ENCODE results near the gene PLEK2.
"Not testable (repeated sequence)": the region's sequence is repeated elsewhere in the genome, so short reads cannot be mapped to it uniquely, and the experiment has no call there.

The PLEK2 gene

DNA sequence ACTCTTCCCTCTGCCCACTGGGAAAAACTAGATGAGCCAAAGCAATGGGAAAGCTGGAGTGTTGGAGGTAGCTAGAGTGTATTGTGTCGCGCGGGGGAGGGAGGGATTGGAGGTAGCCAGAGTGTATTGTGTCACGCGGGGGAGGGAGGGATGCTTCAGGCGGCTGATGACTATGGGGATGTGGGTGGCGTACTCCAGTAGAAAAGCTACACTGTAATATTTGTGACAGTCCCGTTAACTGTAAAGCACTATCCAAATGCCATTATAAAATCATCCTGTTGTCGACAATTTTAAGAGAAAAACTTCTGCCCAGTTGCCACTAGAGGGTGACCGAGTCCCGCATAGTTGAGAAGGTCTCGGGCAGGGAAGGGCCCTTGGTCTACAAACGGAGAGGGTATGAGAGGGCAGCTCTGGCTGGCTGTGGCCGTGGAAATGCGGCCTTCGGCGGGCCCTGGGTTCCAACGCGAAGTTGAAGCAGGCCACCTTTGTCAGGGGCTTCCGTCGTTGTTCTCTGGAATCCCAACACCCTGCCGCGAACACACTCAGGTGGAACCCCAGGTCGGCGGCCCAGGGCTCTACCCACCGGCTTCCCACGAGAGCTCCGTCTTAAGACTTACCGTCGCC is 15.1 kb upstream of the PLEK2 start:
- DNase-seq = no peak

DNA sequence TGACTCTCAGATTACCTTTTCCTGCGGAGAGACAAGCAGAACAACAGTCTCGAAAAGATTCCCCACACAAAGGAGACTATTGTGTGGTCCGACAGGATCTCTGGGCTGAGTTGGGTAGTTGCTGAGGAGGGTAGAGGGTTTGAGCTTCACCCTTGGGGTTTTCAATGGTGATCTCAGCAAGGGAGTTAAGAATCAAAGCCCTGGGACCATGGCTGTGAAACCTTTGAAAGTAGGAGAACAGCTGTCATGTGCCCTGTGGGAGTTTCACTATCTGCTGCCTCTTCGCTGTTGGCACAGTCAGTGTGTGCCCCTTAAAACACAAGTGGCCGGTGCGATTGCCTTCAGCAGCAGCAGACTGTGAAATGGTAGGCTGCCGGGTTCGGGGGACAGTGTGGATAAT is 14.2 kb upstream of the PLEK2 start:
- no peak for DNase-seq

DNA sequence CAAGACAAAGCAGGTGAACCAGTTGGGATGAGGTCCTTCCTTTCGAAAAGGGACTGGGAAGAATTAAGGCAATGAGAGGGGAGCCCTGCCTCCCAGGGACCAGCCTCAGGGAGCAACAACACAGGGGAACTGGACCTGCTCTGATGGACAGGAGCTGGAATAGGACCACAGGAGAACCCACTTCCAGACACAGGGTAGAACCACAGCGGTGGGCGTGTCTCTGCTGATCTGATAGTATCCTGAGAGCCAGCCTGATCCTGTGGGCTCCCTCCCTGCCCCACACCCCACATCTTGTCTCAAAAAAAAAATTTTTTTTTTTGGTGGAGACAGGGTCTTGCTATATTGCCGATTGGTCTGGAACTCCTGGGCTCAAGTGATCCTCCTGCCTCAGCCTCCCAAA is 13.6 kb upstream of the PLEK2 start:
- no peak for DNase-seq

DNA sequence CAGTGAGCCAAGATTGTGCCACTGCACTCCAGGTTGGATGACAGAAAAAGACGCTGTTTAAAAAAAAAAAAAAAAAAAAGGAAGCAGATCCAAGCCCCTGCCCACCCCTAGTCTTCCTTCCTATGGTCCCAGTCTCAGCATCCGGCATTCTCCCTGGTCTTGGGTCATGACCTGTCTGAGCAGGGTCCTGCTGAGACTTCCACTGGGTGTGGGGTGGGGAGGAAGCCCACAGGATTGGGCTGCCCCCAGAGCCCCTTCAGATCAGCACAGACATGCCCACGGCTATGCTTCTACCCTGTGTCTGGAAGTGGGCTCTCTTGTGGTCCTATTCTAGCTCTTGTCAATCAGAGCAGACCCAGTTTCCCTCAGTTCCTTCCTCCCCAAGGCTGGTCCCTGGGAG is 12.6 kb upstream of the PLEK2 start:
- DNase-seq = no peak

DNA sequence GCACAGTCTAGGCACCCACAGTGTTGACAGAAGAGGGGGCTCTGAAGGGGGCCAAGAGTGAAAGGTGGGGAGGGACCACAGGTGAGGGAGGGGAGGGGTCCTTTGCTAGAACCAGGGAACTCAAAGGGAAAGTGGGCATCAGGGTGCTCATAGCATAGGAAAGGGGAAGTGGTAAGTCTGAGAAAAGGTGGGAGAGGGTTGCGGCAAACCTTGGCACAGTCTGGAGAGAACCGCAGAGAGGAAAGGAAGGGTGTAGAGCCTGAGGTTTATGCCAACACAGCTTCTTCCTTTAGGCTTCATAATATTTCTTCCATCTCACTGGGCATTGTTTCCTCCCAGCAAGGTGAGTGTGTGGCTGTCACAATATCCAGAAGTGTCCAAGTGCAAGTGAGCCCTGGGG is 11.5 kb upstream of the PLEK2 start:
- no peak for DNase-seq

DNA sequence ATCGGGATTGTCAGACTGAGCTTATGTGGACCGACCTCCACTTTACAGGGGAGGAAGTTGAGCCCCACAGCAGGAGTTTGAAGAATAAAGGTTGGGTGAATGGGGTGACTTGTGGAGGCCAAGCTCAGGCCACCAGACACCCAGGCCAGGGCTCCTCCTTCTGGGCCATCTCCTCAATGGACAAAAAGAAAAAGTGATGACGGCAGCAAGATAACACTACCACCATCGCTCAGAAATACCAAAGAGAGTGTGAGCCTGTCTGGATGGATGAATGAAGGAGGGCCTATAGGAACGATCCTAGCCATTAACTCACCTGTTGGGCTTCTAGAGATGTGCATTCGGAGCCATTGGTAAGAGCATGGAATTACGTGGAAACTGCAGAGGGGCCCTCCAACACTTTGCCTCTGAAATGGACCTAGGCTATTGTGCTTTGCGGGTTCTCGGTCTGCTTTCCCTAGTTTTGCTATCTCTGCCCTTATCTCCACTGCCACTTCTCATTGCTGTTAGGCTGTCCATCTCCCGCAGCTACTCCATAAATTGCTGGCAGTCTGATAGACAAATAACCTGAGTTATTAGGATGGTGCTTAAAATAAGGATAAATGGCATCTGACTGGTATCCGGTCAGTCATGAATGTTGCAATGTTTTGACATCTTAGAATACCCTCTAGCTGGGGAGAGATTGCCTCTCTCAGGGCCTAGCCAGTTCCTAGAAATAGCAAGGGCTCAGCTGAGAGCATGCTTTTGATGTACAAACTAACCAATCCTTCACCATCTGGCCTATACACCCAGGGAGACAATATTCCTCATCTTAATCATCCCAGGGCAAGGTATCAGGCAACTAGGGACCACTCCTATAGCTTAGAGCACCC is 9.6 kb upstream of the PLEK2 start:
- DNase-seq = no peak

DNA sequence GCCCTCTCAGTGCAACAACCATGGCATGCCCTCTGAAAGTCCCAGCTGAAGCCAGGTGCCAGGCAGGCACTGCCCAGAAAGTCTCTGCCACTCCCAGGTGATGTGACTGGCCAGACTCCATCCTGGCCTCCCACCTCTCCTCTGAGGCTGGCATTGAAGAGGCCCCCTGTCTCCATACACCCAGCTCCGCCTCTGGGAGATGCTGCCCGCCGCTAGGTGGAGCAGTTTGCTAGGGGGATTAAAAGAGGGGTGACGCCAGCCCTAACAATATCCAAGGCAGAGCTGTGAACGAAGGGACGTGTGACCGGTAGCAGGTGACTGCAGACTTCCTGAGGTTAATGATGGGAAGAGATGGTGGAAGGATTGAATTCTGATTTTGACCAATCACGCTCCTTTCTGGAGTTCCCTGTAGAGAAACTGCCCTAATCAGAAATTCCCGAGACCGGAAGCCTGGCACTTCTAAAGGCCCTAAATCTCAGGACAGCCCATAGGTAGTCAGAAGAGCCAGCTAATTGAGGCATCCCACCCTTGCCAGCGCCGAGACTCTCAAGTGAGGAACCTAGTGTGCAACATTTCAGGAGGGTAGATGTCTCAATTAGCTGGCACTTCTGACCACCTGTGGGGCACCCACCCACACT is 8.3 kb upstream of the PLEK2 start:
- no peak for DNase-seq

DNA sequence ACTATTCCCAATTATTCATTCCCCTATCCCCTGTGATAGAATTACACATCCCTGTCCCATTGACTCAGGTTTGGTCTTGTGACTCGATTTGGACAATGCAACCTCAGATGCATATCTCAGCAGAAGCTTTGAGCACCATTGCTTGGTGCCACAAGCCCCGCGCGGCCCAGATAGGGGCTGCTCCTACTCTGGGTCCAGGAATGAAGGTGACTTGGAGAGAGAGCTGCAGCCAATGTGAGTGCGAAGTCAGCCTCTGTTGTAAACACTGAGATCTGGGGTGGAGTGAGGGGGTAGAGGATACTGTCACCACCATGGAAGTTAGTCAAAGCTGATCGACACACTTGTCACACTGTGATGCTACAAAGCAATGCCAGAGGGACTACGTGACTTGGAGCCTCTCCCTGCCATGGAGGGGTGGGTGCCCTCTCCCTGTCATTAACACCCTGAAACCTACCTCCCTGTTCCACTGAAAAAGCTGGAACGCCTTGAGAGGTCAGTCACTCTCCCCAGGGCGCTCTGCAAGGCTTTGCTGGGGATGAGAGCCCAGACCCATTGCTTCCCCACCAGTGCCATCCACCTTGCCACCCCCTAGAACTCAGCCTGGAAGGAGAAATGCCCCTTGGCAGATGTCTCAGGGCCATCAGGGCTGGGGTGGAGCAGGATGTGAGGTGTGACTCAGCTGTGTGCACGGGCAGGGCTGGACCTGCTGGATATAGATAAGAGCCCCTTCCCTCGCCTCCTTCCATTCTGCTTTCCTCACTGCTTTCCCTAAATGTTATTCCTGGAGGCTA is 6.6 kb upstream of the PLEK2 start:
- no peak for DNase-seq

DNA sequence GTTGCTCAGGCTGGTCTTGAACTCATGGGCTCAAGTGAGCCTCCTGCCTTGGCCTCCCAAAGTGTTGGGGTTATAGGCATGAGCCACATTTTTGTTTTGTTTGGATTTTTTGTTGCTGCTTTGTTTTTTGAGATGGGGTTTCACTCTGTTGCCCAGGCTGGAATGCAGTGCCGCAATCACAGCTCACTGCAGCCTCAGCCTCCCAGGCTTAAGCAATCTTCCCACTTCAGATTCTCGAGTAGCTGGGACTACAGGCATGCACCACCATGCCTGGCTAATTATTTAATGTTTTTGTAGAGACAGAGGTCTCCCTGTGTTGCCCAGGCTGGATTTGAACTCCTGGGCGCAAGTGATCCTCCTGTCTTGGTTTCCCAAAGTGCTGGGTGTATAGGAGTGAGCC is 5.7 kb upstream of the PLEK2 start:
- no peak for DNase-seq

DNA sequence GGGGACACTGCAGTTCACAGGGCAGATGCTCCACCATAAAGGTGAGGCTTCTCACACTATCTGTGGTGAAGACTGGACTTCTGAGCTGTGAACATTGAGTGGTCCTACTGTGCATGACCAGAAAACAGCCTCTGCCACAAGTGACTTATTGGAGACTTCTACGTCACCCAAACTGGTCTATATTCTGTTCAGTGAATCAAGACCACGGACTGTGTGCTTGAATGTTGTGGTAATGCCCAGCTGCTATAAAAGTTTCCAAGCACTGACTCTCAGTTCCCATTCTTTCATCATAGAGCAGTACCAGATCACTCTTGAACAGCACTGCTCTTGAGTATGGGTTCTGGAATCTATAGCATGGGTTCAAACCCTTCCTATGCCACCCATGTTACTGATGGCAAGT is 4.8 kb upstream of the PLEK2 start:
- no peak for DNase-seq

DNA sequence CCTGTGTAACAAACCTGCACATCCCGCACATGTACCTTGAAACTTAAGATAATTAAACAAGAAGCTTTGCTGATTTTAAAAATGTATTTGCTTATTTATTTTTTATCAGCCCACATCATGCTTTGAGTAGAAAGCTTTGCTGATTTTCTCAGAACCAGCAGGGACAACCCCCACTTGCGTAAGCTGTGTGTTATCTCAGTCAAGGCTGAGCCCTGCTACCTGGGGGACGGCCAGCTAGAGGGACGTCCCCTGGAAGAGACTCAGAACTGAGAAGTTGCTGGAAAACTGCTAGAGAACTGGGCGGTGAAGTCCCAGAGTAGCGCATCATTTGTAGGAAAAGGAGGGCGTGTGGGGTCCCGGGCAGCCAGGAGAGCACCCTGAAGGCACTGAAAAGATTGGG is 4.1 kb upstream of the PLEK2 start:
- no peak for DNase-seq

DNA sequence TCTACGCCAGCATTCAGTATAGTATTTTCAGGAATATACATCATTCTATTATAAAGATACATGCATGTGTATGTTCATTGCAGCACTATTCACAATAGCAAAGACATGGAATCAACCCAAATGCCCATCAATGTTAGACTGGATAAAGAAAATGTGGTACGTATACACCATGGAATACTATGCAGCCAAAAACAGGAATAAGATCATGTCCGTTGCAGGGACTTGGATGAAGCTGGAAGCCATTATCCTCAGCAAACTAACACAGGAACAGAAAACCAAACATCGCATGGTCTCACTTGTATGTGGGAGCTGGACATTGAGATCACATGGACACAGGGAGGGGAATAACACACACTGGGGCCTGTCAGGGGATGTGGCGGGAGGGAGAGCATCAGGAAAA is 3.6 kb upstream of the PLEK2 start:
- not testable (repeated sequence) for DNase-seq

DNA sequence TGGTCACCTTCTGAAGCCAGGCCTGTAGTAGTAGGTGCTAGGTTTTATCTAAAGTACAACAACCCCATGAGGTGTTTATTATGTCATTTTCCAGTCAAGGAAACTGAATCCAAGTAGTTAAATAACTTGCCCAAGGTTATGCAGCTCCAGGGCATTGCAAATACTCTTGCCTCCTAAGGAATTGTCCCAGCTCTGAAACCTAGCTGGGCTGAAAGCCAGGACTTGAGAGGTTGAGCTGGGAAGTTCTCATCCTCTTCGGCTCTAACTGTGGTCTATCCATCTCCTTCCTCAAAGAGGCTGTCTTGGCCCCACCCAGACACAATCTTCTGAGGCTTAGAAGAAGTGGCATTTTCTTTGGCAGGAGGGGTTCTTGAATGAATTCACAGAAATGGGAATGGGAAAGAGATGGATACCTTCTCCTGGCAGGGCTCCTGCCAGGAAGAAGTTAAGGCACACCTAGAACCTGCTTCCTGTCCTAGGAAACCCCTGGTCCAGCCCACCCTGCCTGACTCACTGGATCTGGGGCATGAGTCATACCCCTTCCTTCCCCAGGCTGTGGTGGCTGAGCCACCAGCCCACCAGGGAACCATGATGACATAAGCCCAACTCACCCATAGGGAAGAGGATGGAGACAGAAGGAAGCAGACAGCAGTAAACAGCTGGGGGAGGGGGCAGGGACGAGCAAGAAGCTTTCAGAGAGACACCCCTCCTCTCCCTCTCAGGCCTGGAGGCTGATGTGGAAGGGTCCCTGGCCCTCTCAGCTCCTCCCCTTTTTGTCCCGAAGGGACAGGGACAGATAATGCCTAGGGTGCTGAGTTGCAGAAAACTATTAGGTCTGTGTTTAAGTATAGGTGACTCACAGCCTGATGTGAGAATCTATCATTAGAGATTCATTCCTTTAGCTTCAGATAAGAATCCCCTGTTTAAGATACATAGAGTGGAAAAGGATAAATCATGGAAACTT is 2.1 kb upstream of the PLEK2 start:
- no peak for DNase-seq

DNA sequence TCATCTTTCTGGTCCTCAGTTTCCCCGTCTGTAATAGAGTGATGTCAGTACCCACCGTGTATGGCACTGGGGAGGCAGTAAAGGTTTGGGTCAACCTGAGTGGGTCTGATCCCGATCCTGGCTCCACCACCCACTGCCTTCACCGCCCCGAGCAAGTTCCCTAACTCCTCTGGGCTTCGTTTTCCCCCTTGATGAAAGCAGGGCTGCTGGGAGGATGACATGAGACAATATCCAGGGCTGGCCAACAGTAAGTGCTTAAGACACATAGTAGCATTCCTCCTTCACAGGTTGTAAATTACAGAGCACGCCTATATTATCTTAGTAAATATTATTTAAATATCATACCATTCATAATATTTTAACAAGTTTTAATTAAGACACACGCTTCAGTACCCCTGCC is 595 bp downstream of the PLEK2 start:
- DNase-seq = no peak

DNA sequence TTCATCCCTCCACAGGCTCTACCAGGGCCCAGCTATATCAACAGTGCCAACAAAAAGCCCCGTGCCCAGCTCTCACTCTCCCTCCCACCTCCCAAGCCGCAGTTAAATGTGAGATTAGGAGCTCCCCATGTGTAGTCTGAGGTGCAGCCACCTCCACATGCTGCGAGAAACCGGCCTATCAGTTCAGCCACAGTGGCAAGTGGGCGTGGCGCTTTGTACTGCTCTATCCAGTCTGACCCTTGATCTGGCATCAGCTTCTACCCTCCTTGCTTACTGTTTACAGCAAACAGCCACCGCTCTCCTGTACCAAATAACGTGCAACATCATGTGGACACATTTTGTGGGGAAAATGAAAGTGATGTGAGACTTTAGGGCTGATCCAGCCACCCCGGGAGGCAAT is 1.7 kb downstream of the PLEK2 start:
- no peak for DNase-seq

DNA sequence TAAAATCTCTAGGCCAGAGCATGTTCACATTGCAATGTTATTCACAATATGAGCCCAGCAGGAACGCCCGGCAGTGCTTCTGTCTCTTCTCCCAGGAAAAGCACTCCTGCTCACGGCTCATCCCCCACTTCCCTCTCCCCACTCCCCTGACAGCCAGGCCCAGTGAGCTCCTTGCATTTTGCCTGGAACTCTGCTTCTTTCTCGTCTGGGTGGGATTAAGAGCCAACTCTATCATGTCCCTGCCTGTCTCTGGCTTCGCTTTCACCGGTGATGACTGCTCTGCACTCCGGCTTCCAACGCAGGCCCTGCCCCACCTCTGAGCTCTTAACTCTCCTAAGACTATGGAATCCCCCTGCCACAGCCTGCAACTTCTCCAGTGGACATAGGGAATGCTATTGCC is 2.5 kb downstream of the PLEK2 start:
- no peak for DNase-seq

DNA sequence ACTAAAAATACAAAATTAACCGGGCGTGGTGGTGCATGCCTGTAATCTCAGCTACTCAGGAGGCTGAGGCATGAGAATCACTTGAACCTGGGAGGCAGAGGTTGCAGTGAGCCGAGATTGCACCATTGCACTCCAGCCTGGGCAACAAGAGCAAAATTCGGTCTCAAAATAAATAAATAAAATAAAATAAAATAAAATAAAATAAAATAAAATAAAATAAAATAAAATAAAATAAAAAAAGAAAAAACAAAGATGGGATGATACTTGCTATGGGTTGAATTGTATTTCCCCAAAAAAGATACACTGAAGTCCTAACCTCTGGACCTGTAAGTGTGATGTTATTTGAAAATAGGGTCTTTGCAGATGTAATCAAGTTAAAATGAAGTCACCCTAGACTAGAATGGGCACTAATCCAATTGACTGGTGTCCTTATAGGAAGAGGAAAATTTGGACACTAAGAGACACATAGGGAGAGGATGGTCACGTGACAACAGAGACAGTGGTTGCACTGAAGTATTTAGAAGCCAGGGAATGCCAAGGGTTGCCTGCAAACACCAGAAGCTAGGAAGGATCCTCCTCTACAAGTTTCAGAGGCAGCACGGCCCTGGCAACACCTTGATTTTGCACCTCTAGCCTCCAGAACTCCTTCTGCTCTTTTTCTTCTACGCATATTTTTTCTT is 3.7 kb downstream of the PLEK2 start:
- not testable (repeated sequence) for DNase-seq

DNA sequence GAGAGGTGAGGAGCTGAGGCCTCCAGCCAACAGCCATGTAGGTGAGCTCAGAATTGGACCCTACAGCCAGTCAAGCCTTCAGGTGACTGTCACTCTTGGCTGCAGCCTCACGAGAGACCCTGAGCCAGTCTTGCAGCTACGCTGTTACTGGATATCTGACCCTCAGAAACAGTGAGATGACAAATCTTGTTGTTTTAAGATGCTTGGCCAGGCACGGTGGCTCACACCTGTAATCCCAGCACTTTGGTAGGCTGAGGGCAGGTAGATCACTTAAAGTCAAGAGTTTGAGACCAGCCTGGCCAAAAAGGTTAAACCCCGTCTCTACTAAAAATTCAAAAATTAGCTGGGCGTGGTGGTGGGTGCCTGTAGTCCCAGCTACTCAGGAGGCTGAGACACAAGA is 6.2 kb downstream of the PLEK2 start:
- DNase-seq = no peak

DNA sequence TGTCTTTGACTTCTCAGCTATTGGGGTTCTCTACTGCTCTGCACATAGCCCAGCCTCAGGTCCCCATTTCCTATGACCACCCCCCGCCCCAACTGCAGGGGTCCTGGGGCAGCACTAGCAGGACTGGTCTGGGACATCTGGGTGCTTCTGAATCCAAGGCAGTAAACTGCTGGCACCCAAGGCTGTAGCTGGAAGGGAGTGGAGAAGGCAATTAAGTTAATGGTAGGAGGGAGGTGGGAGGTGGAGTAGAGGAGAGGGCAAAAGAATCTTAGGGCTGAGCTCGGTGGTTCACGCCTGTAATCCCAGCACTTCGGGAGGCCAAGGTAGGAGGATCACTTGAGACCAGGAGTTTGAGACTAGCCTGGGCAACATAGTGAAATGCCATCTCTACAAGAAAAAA is 11.5 kb downstream of the PLEK2 start:
- no peak for DNase-seq

DNA sequence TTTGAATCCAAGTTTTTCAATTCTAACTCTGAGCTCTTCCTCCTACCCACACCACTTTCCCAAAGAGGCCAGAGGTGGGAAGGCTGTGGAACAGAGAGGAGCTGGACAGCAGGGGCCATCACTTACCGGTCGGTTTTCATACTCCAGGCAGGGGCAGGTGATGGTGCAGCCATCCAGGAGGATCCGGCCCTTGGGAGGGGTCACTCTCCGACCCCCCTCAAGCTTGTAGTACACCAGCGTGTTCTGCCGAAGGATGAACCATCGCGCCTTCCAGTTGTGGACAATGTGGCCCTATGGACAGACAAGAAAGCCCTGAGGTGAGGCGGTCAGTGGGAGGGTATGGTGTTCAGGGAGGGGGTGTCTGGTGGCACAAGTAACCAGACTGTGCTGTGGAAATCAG is 14.4 kb downstream of the PLEK2 start:
- DNase-seq = no peak

DNA sequence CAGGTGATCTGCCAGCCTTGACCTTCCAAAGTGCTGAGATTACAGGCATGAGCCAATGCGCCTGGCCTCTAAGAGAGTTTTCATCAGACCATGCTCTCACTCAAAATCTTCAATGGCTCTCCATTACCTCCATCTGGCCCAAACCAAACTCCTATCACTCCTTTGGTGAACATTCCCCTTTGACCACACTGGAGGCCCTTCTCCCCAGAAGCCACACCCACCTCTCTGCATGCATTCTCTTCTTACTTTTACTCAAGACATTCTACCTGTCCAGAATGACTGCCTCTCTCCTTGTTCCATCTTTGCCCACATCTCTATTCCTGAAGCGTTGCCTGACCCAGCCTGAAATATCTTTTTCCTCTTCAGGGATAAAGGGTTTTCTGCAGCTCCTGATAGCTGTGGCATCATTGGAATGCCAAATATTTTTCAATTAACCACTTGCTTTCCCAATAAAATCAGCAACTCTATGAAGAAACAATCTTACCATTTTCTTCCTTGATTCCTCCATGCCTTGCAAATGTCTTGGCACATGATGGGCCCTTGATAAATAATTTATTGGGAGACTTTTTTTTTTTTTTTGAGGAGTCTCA is 15.5 kb downstream of the PLEK2 start:
- DNase-seq = no peak
